HG03175 (cell line): ENCODE measurements around the gene SFMBT2.
A peak's percentile ranks its signal among the peaks of the same experiment; 100 is the strongest.
"Not testable (repeated sequence)": the region's sequence is repeated elsewhere in the genome, so short reads cannot be mapped to it uniquely, and the experiment has no call there.

Source experiments
- ATAC-seq: cut with Tn5 transposase; IDR thresholded peaks from one replicate; pipeline ENCODE4 v1.9.1; 2021; ENCODE audit warnings: mild to moderate bottlenecking, moderate library complexity; ENCODE audit not compliant: unreplicated experiment

SFMBT2 gene

GRCh38 chr10:7329219-7329618, 81.6 kb downstream of the SFMBT2 start:
- no peak for ATAC-seq

- ATAC-seq, result no peak
These were observed 82.9 kb downstream of the SFMBT2 start for GRCh38 chr10:7327885-7328284.

- no peak for ATAC-seq
These were observed 88.2 kb downstream of the SFMBT2 start for GRCh38 chr10:7322623-7323022.

GRCh38 chr10:7320072-7320471, 90.8 kb downstream of the SFMBT2 start:
- no peak for ATAC-seq

GRCh38 chr10:7319632-7320031, 91.2 kb downstream of the SFMBT2 start:
- ATAC-seq, result no peak

GRCh38 chr10:7318836-7319235, 92.0 kb downstream of the SFMBT2 start:
- ATAC-seq, result no peak

GRCh38 chr10:7317786-7318446, 92.9 kb downstream of the SFMBT2 start:
- ATAC-seq, result peak; percentile 48

GRCh38 chr10:7316839-7317238, 94.0 kb downstream of the SFMBT2 start:
- ATAC-seq, result no peak

- no peak for ATAC-seq
These were observed 94.9 kb downstream of the SFMBT2 start for GRCh38 chr10:7315906-7316305.

GRCh38 chr10:7314170-7314569, 96.7 kb downstream of the SFMBT2 start:
- no peak for ATAC-seq

GRCh38 chr10:7312488-7312857, 98.4 kb downstream of the SFMBT2 start:
- no peak for ATAC-seq

- not testable (repeated sequence) for ATAC-seq
These were observed 98.9 kb downstream of the SFMBT2 start for GRCh38 chr10:7311850-7312487.

- no peak for ATAC-seq
These were observed 99.5 kb downstream of the SFMBT2 start for GRCh38 chr10:7311218-7311849.

GRCh38 chr10:7310076-7310475, 100.8 kb downstream of the SFMBT2 start:
- ATAC-seq, result no peak

- ATAC-seq, result no peak
These were observed 102.0 kb downstream of the SFMBT2 start for GRCh38 chr10:7308826-7309225.

GRCh38 chr10:7306616-7307015, 104.2 kb downstream of the SFMBT2 start:
- ATAC-seq, result no peak

GRCh38 chr10:7306147-7306546, 104.7 kb downstream of the SFMBT2 start:
- ATAC-seq, result no peak

GRCh38 chr10:7305053-7305452, 105.8 kb downstream of the SFMBT2 start:
- no peak for ATAC-seq

GRCh38 chr10:7304110-7304509, 106.7 kb downstream of the SFMBT2 start:
- no peak for ATAC-seq

- no peak for ATAC-seq
These were observed 107.8 kb downstream of the SFMBT2 start for GRCh38 chr10:7302930-7303557.

- no peak for ATAC-seq
These were observed 108.4 kb downstream of the SFMBT2 start for GRCh38 chr10:7302392-7302906.
